K562 (cell line): ENCODE data around the gene RASSF10. TPM values are rescaled to one million over a fixed set of nuclear protein-coding genes. Genes with fewer than 3 reads are reported as not detected.

Source experiments
- BMI1 ChIP-seq: fragments of 150-350 bp; IDR thresholded peaks from 2 replicates; pipeline ENCODE4 v1.6.1; 2014; ENCODE audit warnings: low read length
- CBFB ChIP-seq: sonication (generic); formaldehyde crosslinking; IDR thresholded peaks from 2 replicates; pipeline ENCODE4 v1.4.0; 2020; ENCODE audit warnings: mild to moderate bottlenecking, missing genetic modification reagents
- CXXC5 ChIP-seq: fragments of 250-450 bp; sonication (Bioruptor Pico); IDR thresholded peaks from 2 replicates; pipeline ENCODE4 v1.8.0; 2022; ENCODE audit warnings: inconsistent platforms, mild to moderate bottlenecking, moderate library complexity
- FOXP1 ChIP-seq: sonication (generic); formaldehyde crosslinking; IDR thresholded peaks from 2 replicates; pipeline ENCODE4 v1.8.0; 2022; ENCODE audit warnings: mild to moderate bottlenecking, missing genetic modification reagents
- HDAC6 ChIP-seq: IDR thresholded peaks from 2 replicates; pipeline ENCODE4 v1.6.1; 2012; ENCODE audit warnings: low read depth, mild to moderate bottlenecking, control low read depth, inconsistent platforms, low read length, moderate library complexity
- MCM5 ChIP-seq: fragments of 450-650 bp; IDR thresholded peaks from 2 replicates; pipeline ENCODE4 v1.6.1; 2016; ENCODE audit warnings: low read depth
- MTA1 ChIP-seq: fragments of 450-650 bp; IDR thresholded peaks from 2 replicates; pipeline ENCODE4 v1.6.1; 2017; ENCODE audit warnings: borderline replicate concordance
- MTA2 ChIP-seq: fragments of 450-650 bp; IDR thresholded peaks from 2 replicates; pipeline ENCODE4 v1.6.1; 2016; ENCODE audit warnings: low read depth
- NFIC ChIP-seq: fragments of 450-650 bp; IDR thresholded peaks from 2 replicates; pipeline ENCODE4 v1.6.1; 2017; ENCODE audit warnings: mild to moderate bottlenecking, inconsistent platforms
- NFRKB ChIP-seq: fragments of 450-650 bp; IDR thresholded peaks from 2 replicates; pipeline ENCODE4 v1.6.1; 2016; ENCODE audit warnings: low read depth
- PCBP1 ChIP-seq: fragments of 200-400 bp; formaldehyde crosslinking; IDR thresholded peaks from 2 replicates; pipeline ENCODE4 v1.6.1; 2018; ENCODE audit warnings: mild to moderate bottlenecking, low read depth, low read length; ENCODE audit not compliant: poor library complexity, severe bottlenecking
- PHF20 ChIP-seq: fragments of 450-650 bp; IDR thresholded peaks from 2 replicates; pipeline ENCODE4 v1.6.1; 2018; ENCODE audit not compliant: partially characterized antibody
- RAD51 ChIP-seq: fragments of 450-650 bp; IDR thresholded peaks from 2 replicates; pipeline ENCODE4 v1.7.1; 2016; ENCODE audit warnings: low read depth, mild to moderate bottlenecking, borderline replicate concordance
- RB1 ChIP-seq: fragments of 450-650 bp; IDR thresholded peaks from 2 replicates; pipeline ENCODE4 v1.6.1; 2017; ENCODE audit warnings: low read depth, mild to moderate bottlenecking
- RBM39 ChIP-seq: fragments of 200-400 bp; formaldehyde crosslinking; optimal IDR thresholded peaks from 2 replicates; pipeline ENCODE3; 2018; ENCODE audit warnings: low read depth, low read length
- RCOR1 ChIP-seq, 2 experiments: IDR thresholded peaks; 2 replicates each; pipeline ENCODE4 v1.6.1; 2012; ENCODE audit warnings: low read depth in 2 of 2, low read length in 2 of 2, borderline replicate concordance in 1 of 2, improper control_type of control experiment in 1 of 2
- SETDB1 ChIP-seq: IDR thresholded peaks from one replicate; pipeline ENCODE4 v1.6.1; 2012; ENCODE audit warnings: low read length, control low read depth, inconsistent platforms
- SNIP1 ChIP-seq: fragments of 450-650 bp; IDR thresholded peaks from 2 replicates; pipeline ENCODE4 v1.7.1; 2017; ENCODE audit warnings: low read depth, mild to moderate bottlenecking
- SRSF3 ChIP-seq: fragments of 200-400 bp; formaldehyde crosslinking; IDR thresholded peaks from 2 replicates; pipeline ENCODE4 v1.6.1; 2016; ENCODE audit warnings: mild to moderate bottlenecking, low read length, moderate library complexity; ENCODE audit not compliant: insufficient read depth
- TBP ChIP-seq: optimal IDR thresholded peaks from 2 replicates; pipeline ENCODE3; 2011; ENCODE audit warnings: low read depth, low read length, improper control_type of control experiment
- ZC3H11A ChIP-seq: IDR thresholded peaks from 2 replicates; pipeline ENCODE4 v1.6.1; 2012; ENCODE audit warnings: low read depth, low read length, improper control_type of control experiment
- ZNF232 ChIP-seq: sonication (generic); formaldehyde crosslinking; IDR thresholded peaks from 2 replicates; pipeline ENCODE4 v1.8.0; 2022; ENCODE audit warnings: mild to moderate bottlenecking, missing genetic modification reagents
- ZNF263 ChIP-seq: sonication (generic); formaldehyde crosslinking; IDR thresholded peaks from 2 replicates; pipeline ENCODE4 v1.8.0; 2022; ENCODE audit warnings: mild to moderate bottlenecking, missing genetic modification reagents, borderline replicate concordance
- ZNF699 ChIP-seq: fragments of 250-450 bp; sonication (Bioruptor Pico); IDR thresholded peaks from 2 replicates; pipeline ENCODE4 v1.8.0; 2021; ENCODE audit warnings: mild to moderate bottlenecking, moderate library complexity; ENCODE audit not compliant: insufficient replicate concordance
- ZNF785 ChIP-seq: fragments of 250-450 bp; sonication (Bioruptor Pico); IDR thresholded peaks from 2 replicates; pipeline ENCODE4 v1.4.0; 2020; ENCODE audit warnings: mild to moderate bottlenecking
- ZNF830 ChIP-seq: fragments of 250-450 bp; sonication (Bioruptor Pico); IDR thresholded peaks from 2 replicates; pipeline ENCODE4 v1.5.0; 2021; ENCODE audit warnings: mild to moderate bottlenecking
- polyA plus RNA-seq, 8 experiments: library from polyadenylated mRNA; depleted of rRNA in 4 of 8; stranded (reverse) in 5 of 8; unstranded in 3 of 8; fragments of >200 nt; fragmentation: Nextera tagmentation in 2 of 8; fragmentation: Illumina TruSeq in 1 of 8; extraction: Ambion mirVana in 2 of 8; extraction: Trizol in 1 of 8; gene quantifications; 2 replicates each; pipeline versions ENCODE4 v1.2.1 to v1.2.3, GENCODE V29; 2011 to 2014; ENCODE audit warnings: inconsistent platforms in 1 of 8, missing spikeins in 1 of 8
- total RNA-seq, 7 experiments: library from RNA; depleted of rRNA in 6 of 7; stranded (reverse); fragments of >200 nt in 6 of 7; fragmentation: Illumina TruSeq in 2 of 7; extraction: Trizol in 2 of 7; gene quantifications; 2 replicates each; pipeline versions ENCODE4 v1.2.1 to v1.2.3, GENCODE V29; 2011 to 2021; ENCODE audit warnings: low replicate concordance in 1 of 7
- TF ChIP-seq, protein P1 (sequence below): fragments of 200-800 bp; sonication (Bioruptor generic); IDR thresholded peaks from 2 replicates; pipeline ENCODE4 v1.6.1; 2017; ENCODE audit warnings: missing genetic modification characterization, missing compliant biosample characterization
- TF ChIP-seq, protein P2 (sequence below), 2 experiments: fragments of 250-450 bp in 1 of 2; fragments of 450-650 bp in 1 of 2; sonication (Bioruptor Pico) in 1 of 2; IDR thresholded peaks; 2 replicates each; pipeline versions ENCODE4 v1.6.1 to v1.8.0; 2016 to 2021; ENCODE audit warnings: mild to moderate bottlenecking in 2 of 2, moderate library complexity in 2 of 2, missing compliant biosample characterization in 1 of 2, missing genetic modification characterization in 1 of 2

The RASSF10 gene
- total and polyA plus RNA-seq, 9 of the 15 experiments (the other 6 are each of a cell fraction or from before 2014, with no cell fraction given), result not detected

DNA sequence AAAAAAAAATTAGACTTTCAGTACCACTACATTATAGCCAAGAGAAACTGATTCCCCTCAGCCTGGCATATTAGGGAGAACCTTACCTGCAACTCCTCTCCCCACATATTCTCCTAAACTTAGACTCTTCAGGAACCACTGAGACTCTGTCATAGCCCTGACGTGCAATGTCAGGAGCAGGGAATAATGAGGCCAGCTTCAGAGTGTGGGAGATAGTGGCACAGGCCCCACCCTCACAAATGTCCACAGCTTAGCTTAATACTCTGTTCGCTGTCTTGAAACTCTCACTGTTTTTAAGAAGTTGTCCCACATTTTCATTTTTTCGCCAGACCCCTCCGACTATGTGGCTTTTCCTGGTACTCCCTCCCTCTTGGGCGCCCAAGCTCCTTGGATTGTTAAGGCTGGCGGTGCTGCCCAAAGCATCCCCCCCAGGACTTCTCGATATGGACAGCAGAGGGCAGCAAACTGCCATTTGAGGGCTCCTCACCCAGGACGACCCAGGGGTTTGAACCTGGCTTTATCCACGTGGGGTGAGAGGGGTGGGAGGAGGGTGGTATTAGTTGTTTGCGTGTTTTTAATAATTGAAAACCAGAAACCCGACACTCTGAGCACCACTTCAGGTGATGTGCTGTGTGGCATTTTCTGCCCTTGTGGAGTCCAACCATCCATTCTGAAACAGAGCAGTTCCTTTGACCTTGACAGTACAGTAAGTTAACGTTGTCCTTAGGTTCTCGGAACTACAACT lies 45.2 kb upstream of the RASSF10 start (continued):
- TF ChIP-seq ZNF785 (CRISPR knock-in tag) (no peak), SRSF3 (no peak), SNIP1 (no peak), RB1 (peak; percentile 34; the same call in 1 of the 2 replicates), SETDB1 (no peak), BMI1 (no peak), FOXP1 (CRISPR knock-in tag) (no peak), RAD51 (no peak), ZNF830 (CRISPR knock-in tag) (no peak), ZNF232 (CRISPR knock-in tag) (no peak), TBP (no peak), MTA2 (no peak), ZNF699 (no peak), CXXC5 (CRISPR knock-in tag) (no peak), RBM39 (no peak), MCM5 (no peak), ZC3H11A (no peak), NFRKB (no peak), MTA1 (no peak), RCOR1 (IDR thresholded peaks at IDR 0.05; ENCODE audit: borderline replicate concordance in 1 of 2, low read depth in 2 of 2, low read length in 2 of 2) (no peak), PHF20 (no peak), CBFB (CRISPR knock-in tag) (no peak), ZNF263 (CRISPR knock-in tag) (no peak), HDAC6 (no peak), NFIC (no peak), PCBP1 (no peak)
- TF ChIP-seq, protein P1, sequence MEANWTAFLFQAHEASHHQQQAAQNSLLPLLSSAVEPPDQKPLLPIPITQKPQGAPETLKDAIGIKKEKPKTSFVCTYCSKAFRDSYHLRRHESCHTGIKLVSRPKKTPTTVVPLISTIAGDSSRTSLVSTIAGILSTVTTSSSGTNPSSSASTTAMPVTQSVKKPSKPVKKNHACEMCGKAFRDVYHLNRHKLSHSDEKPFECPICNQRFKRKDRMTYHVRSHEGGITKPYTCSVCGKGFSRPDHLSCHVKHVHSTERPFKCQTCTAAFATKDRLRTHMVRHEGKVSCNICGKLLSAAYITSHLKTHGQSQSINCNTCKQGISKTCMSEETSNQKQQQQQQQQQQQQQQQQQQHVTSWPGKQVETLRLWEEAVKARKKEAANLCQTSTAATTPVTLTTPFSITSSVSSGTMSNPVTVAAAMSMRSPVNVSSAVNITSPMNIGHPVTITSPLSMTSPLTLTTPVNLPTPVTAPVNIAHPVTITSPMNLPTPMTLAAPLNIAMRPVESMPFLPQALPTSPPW (CRISPR knock-in tag), result peak; percentile 57
- TF ChIP-seq, protein P2, sequence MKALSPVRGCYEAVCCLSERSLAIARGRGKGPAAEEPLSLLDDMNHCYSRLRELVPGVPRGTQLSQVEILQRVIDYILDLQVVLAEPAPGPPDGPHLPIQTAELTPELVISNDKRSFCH (CRISPR knock-in tag; IDR thresholded peaks at IDR 0.05), result no peak
- TF ChIP-seq, protein P2 (tag; IDR thresholded peaks at IDR 0.05), result no peak
